RWPE1 (cell line): ENCODE results near the gene HYAL3.
A peak's percentile ranks its signal among the peaks of the same experiment; 100 is the strongest.
"Not testable (repeated sequence)": the region's sequence is repeated elsewhere in the genome, so short reads cannot be mapped to it uniquely, and the experiment has no call there.

ENCODE experiments used
- CTCF ChIA-PET: fragments of 350-600 bp; sonication (Branson Sonifier 250); formaldehyde crosslinking; extraction: SDS; loops from one replicate; lab custom pipeline; 2021; lab: Yijun Ruan, JAX
- POLR2A ChIA-PET: fragments of 400-600 bp; formaldehyde crosslinking; extraction: SDS; loops from one replicate; lab custom pipeline; 2020; ENCODE audit warnings: antibody characterized with exemption; ENCODE audit not compliant: low non-redundant PET; lab: Yijun Ruan, JAX
- DNase-seq: peaks from one replicate; pipeline ENCODE4 v3.0.0; 2012; ENCODE audit warnings: low spot score
- H3K27ac ChIP-seq: fragments of 450-650 bp; 2 replicates; pipeline ENCODE4 v1.5.1; 2017
- TF ChIP-seq, protein P1 (sequence below): fragments of 450-650 bp; conservative IDR thresholded peaks from 2 replicates; pipeline ENCODE4 v1.5.1; 2017; ENCODE audit warnings: low read depth, mild to moderate bottlenecking

HYAL3 gene

DNA sequence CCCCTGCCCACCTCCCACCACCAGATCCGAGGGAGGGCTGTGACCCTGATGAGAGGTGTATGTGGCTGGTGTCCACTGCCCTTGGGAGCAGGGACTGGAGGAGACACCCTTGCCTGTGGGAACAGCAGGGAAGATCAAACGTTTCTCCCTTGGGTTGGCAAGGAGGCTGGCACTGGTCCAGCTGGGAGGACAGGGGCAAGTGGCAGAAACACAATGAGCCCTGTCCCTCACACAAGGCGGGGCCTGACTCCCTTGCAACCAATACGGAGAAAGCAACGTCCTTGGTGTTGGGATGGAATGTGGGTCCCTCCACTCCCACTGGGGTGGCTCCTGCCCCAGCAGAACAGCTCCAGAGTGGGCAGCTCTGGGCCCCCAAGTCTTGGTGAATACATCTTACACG, 18.1 kb upstream of the HYAL3 start:
- peak overlapping the region; percentile 97 for H3K27ac ChIP-seq
- no peak for DNase-seq
- POLR2A ChIA-PET, result interaction anchor here (1.0 kb wide), 1 partner anchor 18 kb away, joined by 5 read pairs; the partner anchor contains the start of genes HYAL3 and NAA80
- CTCF ChIA-PET, result no interaction called here
- TF ChIP-seq, protein P1, sequence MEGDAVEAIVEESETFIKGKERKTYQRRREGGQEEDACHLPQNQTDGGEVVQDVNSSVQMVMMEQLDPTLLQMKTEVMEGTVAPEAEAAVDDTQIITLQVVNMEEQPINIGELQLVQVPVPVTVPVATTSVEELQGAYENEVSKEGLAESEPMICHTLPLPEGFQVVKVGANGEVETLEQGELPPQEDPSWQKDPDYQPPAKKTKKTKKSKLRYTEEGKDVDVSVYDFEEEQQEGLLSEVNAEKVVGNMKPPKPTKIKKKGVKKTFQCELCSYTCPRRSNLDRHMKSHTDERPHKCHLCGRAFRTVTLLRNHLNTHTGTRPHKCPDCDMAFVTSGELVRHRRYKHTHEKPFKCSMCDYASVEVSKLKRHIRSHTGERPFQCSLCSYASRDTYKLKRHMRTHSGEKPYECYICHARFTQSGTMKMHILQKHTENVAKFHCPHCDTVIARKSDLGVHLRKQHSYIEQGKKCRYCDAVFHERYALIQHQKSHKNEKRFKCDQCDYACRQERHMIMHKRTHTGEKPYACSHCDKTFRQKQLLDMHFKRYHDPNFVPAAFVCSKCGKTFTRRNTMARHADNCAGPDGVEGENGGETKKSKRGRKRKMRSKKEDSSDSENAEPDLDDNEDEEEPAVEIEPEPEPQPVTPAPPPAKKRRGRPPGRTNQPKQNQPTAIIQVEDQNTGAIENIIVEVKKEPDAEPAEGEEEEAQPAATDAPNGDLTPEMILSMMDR, result no peak

DNA sequence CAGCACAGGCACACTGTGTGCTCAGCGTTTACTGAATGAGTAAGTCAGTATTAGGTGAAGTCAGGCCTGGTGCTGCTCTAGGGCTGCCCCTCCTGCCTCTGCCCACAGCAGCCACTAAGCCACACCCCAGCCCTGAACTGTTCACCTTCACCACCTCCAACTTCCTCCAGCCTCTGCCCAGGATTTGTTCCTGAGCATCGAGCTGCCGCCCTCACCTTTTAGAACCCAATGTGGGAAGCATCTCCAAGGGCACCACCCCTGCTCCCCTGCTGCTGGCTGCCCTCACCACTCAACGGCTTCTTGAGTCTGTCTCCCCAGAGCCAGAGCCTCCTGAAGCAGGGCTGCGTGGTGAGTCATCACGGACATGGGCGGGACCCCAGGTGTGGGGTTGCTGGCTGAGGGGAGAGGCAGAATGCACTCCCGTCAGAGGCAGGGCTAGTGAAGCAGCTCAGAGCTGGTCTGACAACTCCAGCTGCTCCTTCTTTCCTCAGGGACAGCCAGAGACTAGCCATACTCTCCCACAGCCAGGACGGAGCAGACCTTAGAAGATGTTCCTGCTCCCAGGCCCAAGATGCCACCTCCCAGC, 17.5 kb upstream of the HYAL3 start:
- POLR2A ChIA-PET, result interaction anchor here (1.0 kb wide), 1 partner anchor 17 kb away, joined by 5 read pairs; the partner anchor contains the start of genes HYAL3 and NAA80
- TF ChIP-seq, protein P1, result no peak
- CTCF ChIA-PET, result no interaction called here
- peak; percentile 87 for DNase-seq
- peak overlapping the region; percentile 97 for H3K27ac ChIP-seq

DNA sequence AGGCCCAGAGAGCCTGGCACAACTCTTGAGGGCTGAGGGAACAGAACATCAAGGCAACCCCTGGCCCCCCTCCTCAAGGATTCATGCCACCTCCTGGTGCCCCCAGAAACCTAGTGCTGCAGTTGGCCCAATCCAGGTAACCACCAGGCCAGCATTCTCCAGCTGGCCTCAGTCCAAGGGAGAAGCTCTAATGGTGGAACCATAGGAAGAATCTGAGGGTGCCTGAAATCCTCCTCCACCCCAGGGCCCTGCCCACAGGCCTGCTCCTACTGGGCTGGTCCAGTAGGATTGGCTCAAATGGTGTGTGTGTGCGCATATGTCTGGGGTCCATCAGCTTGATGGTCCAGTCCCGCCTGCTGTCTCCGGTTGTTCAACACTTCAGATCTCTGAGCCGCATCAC, 15.6 kb upstream of the HYAL3 start:
- POLR2A ChIA-PET, result interaction anchor here (0.6 kb wide), 1 partner anchor 15 kb away, joined by 3 read pairs; no protein-coding TSS in a partner anchor

DNA sequence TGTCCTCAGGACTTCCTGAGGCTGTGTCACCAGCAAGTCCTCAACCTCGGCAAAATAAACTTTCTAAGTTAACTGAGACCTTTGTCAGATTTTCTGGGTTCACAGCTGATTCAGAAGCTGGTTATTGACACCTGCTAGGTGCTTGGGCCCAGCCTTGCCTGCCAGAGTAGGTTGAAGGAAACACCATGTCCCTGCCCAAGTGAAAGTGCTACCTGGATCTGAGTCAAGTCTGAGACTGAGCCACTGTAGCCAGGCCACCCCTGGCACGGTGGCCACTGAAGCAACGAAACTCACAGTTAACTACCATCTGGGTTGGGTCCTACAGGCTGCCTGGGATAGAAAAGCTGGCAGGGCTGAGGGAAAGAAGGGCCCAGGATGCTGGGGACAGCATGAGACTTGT, 15.1 kb upstream of the HYAL3 start:
- POLR2A ChIA-PET, result no interaction called here
- H3K27ac ChIP-seq, result peak overlapping the region; percentile 97
- TF ChIP-seq, protein P1, result no peak
- CTCF ChIA-PET, result no interaction called here
- no peak for DNase-seq

More for the DNA sequence above, 15.6 kb upstream of the HYAL3 start:
- TF ChIP-seq, protein P1, result no peak
- peak overlapping the region; percentile 97 for H3K27ac ChIP-seq
- CTCF ChIA-PET, result no interaction called here
- DNase-seq, result no peak

DNA sequence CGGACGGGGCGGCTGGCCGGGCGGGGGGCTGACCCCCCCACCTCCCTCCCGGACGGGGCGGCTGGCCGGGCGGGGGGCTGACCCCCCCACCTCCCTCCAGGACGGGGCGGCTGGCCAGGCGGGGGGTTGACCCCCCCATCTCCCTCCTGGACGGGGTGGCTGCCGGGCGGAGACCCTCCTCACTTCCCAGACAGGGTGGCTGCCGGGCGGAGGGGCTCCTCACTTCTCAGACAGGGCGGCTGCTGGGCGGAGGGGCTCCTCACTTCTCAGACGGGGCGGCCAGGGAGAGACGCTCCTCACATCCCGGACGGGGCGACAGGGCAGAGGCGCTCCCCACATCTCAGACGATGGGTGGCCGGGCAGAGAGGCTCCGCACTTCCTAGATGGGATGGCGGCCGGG, 12.8 kb upstream of the HYAL3 start:
- DNase-seq, H3K27ac ChIP-seq, CTCF ChIA-PET, POLR2A ChIA-PET: not testable (repeated sequence)

DNA sequence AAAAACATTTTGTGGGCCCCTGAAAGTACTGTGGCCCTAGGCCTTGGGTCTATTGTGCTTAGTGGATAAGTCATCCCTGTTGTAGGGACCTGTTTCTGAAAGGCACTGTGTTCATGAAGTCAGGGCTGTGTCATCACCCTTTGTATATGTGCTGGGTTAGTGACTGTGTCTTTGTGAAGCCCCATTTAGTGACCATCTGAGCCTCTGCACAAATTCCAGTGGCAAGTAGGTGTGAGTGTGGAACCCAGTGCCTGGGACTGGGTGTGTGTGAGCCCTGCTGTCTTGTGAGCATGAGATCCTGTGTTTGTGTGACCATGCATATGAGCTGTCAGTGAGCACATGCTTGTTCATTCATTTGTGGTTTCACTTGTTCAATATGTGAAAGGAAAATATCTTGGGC, 5.4 kb upstream of the HYAL3 start:
- TF ChIP-seq, protein P1, result no peak
- ChIA-PET CTCF (interaction anchor here (0.6 kb wide), 1 partner anchor 19 kb away, joined by 5 read pairs; no protein-coding TSS in a partner anchor), POLR2A (no interaction called here)
- no peak overlapping the region for H3K27ac ChIP-seq
- DNase-seq, result no peak
